Keratinocyte (primary cell): ENCODE results near the gene PYURF.

Experiments
- EZH2 ChIP-seq: IDR thresholded peaks from one replicate; pipeline ENCODE4 v1.6.1; 2012; ENCODE audit warnings: inconsistent platforms, mild to moderate bottlenecking, low read length, moderate library complexity
- TF ChIP-seq, protein P1 (sequence below), 3 experiments: IDR thresholded peaks in 1 of 3; conservative IDR thresholded peaks in 1 of 3; optimal IDR thresholded peaks in 1 of 3; 2 replicates in 2 of 3; 3 replicates in 1 of 3; pipeline versions ENCODE3 to v1.5.1; 2011; ENCODE audit warnings: low read length in 3 of 3, mild to moderate bottlenecking in 3 of 3, moderate library complexity in 2 of 3, control low read depth in 1 of 3, inconsistent platforms in 1 of 3; ENCODE audit not compliant: insufficient read depth in 2 of 3; ENCODE audit errors: extremely low read depth in 1 of 3

DNA sequence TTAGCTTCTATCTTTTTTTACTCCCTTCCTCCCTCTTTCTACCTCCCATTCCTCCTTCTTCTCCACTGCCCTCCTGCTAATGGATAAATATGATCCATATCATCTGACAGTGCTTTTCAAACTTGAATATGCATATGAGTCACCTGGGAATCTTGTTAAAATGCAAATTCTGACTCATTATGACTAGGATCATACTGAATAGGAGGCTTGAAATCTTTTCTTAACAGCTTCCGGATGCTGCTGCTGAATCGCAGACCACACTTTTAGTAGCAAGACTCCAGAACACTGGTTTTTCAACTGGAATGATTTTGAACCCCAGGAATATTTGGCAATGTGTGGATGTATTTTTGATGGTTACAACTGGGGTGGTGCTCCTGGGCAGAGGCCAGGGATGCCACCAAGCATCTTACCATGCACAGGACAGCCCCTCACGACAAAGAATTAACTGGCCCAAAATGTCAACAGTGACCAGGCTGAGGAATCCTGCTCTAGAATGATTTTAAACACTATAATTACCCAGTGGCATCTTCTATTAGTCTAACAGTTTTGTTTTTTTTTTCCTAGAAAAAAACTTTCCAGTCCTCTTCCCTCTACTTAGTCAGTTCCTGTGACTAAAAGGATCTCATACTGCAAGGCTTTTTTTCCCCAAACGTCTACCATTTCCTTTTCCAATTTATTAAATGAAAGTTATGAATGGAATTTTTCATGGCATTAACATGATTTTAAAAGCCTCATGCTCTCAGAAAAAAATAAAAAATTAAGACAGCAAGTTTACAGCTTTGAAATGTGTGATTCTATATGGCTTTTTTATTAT, 10.6 kb upstream of the PYURF start:
- TF ChIP-seq, protein P1, sequence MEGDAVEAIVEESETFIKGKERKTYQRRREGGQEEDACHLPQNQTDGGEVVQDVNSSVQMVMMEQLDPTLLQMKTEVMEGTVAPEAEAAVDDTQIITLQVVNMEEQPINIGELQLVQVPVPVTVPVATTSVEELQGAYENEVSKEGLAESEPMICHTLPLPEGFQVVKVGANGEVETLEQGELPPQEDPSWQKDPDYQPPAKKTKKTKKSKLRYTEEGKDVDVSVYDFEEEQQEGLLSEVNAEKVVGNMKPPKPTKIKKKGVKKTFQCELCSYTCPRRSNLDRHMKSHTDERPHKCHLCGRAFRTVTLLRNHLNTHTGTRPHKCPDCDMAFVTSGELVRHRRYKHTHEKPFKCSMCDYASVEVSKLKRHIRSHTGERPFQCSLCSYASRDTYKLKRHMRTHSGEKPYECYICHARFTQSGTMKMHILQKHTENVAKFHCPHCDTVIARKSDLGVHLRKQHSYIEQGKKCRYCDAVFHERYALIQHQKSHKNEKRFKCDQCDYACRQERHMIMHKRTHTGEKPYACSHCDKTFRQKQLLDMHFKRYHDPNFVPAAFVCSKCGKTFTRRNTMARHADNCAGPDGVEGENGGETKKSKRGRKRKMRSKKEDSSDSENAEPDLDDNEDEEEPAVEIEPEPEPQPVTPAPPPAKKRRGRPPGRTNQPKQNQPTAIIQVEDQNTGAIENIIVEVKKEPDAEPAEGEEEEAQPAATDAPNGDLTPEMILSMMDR (optimal IDR thresholded peaks at IDR 0.05 in 1 of 3, IDR thresholded peaks at IDR 0.05 in 1 of 3, conservative IDR thresholded peaks at IDR 0.05 in 1 of 3; ENCODE audit: extremely low read depth in 1 of 3, insufficient read depth in 2 of 3, low read length in 3 of 3), result no peak
- TF ChIP-seq EZH2, result no peak
